Fibroblast of skin of right quadriceps (primary cell): ENCODE results near the gene ZNF594.
"Not testable (repeated sequence)": the region's sequence is repeated elsewhere in the genome, so short reads cannot be mapped to it uniquely, and the experiment has no call there.

Experiments used
- DNase-seq: peaks from one replicate; pipeline ENCODE4 v3.0.0-alpha.2; 2013

Gene ZNF594

GRCh38 chr17:5191541-5192417 lies at the start of gene ZNF594:
ZNF594 (minus strand) TSS chr17:5191868; CDS start chr17:5184256, 7,612 bp downstream.
- peak; percentile 96 for DNase-seq

- not testable (repeated sequence) for DNase-seq
Measured at GRCh38 chr17:5239769-5240168, 48.1 kb upstream of the ZNF594 start.

- no peak for DNase-seq
Measured at GRCh38 chr17:5238333-5238732, 46.7 kb upstream of the ZNF594 start.

GRCh38 chr17:5237541-5238016 lies 45.9 kb upstream of the ZNF594 start:
- DNase-seq = peak; percentile 29

GRCh38 chr17:5236938-5237540 lies 45.4 kb upstream of the ZNF594 start:
- no peak for DNase-seq

GRCh38 chr17:5234645-5235576 lies 43.2 kb upstream of the ZNF594 start, which contains the start of gene SCIMP:
SCIMP (minus strand) TSS chr17:5234860; CDS start chr17:5234755, 105 bp downstream.
- DNase-seq = no peak

- DNase-seq = not testable (repeated sequence)
Measured at GRCh38 chr17:5233492-5233891, 41.8 kb upstream of the ZNF594 start.

- no peak for DNase-seq
Measured at GRCh38 chr17:5226940-5227878, 35.5 kb upstream of the ZNF594 start.

GRCh38 chr17:5225668-5226457 lies 34.2 kb upstream of the ZNF594 start:
- no peak for DNase-seq

- not testable (repeated sequence) for DNase-seq
Measured at GRCh38 chr17:5221912-5222311, 30.2 kb upstream of the ZNF594 start.

- DNase-seq = no peak
Measured at GRCh38 chr17:5220074-5220473, 28.4 kb upstream of the ZNF594 start.

GRCh38 chr17:5219536-5219935 lies 27.9 kb upstream of the ZNF594 start:
- no peak for DNase-seq

- not testable (repeated sequence) for DNase-seq
Measured at GRCh38 chr17:5217562-5217961, 25.9 kb upstream of the ZNF594 start.

GRCh38 chr17:5211458-5211857 lies 19.8 kb upstream of the ZNF594 start:
- DNase-seq = no peak

GRCh38 chr17:5210614-5211252 lies 19.1 kb upstream of the ZNF594 start:
- DNase-seq = no peak

- no peak for DNase-seq
Measured at GRCh38 chr17:5210091-5210490, 18.4 kb upstream of the ZNF594 start.

- DNase-seq = peak; percentile 10
Measured at GRCh38 chr17:5209396-5209795, 17.7 kb upstream of the ZNF594 start.

GRCh38 chr17:5203908-5204294 lies 12.2 kb upstream of the ZNF594 start:
- peak; percentile 57 for DNase-seq

GRCh38 chr17:5203178-5203907 lies 11.7 kb upstream of the ZNF594 start:
- DNase-seq = peak; percentile 31

- no peak for DNase-seq
Measured at GRCh38 chr17:5201011-5201410, 9.3 kb upstream of the ZNF594 start.
